Measurements from ENCODE around the gene CSTPP1.
A peak's percentile ranks its signal among the peaks of the same experiment; 100 is the strongest.

Gene CSTPP1

DNA sequence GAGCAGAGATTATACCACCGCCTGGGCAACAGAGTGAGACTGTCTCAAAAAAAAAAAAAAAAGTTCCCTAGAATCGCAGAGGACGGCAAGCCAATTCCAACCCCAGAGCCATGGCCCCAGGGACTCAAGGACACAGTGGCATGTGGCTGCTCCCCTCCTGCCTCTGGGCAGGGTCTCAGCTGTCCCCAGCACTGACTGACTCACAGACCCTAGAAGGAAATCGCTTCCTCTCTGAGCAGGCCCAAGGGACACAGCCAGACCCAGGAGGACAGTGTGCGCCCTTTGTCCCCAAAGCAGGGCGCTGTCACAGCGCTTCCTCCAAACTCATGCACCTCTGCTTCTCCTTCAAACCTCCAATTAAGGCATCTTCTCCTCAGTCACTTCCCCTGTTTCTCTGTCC lies 247.4 kb downstream of the CSTPP1 start:
- no peak overlapping the region for H3K4me3 ChIP-seq (ENCODE audit: low read length)
- TF ChIP-seq, protein P1, sequence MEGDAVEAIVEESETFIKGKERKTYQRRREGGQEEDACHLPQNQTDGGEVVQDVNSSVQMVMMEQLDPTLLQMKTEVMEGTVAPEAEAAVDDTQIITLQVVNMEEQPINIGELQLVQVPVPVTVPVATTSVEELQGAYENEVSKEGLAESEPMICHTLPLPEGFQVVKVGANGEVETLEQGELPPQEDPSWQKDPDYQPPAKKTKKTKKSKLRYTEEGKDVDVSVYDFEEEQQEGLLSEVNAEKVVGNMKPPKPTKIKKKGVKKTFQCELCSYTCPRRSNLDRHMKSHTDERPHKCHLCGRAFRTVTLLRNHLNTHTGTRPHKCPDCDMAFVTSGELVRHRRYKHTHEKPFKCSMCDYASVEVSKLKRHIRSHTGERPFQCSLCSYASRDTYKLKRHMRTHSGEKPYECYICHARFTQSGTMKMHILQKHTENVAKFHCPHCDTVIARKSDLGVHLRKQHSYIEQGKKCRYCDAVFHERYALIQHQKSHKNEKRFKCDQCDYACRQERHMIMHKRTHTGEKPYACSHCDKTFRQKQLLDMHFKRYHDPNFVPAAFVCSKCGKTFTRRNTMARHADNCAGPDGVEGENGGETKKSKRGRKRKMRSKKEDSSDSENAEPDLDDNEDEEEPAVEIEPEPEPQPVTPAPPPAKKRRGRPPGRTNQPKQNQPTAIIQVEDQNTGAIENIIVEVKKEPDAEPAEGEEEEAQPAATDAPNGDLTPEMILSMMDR (conservative IDR thresholded peaks at IDR 0.05; ENCODE audit: low read depth, low read length), result no peak
- DNase-seq (ENCODE audit: low read depth), result no peak

DNA sequence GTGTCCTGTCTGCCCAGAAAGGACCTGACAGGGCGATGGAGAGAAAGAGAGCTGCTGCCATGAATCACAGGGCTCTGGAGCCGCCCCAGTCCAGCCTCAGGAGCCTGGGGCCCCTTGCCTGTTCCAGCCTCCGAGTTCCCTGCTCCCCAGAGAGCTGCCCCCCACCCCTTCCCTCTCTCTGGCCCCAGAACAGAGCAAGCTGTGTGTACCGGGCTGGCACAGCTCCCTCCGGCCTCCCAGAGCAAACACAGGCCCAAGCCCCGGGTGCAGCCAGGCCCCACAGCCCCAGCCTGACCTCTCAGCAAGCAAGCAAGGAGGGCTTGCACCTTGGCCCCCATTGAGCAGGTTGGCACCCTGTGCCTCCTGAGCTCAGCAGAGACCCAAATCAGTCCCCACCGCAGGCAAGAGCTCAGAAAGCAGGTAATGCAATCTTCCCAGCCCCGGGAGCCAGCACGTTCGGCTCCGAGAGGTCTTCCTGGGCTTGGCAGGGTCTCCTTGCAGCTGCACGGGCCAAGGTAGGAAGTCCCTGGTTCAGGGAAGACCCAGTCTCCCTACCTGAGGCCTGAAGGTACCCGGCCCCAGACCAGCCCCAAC lies 248.2 kb downstream of the CSTPP1 start:
- peak overlapping the region; percentile 51 for H3K4me3 ChIP-seq (ENCODE audit: low read length)
- TF ChIP-seq, protein P1 (conservative IDR thresholded peaks at IDR 0.05; ENCODE audit: low read depth, low read length), result no peak
- no peak for DNase-seq (ENCODE audit: low read depth)

DNA sequence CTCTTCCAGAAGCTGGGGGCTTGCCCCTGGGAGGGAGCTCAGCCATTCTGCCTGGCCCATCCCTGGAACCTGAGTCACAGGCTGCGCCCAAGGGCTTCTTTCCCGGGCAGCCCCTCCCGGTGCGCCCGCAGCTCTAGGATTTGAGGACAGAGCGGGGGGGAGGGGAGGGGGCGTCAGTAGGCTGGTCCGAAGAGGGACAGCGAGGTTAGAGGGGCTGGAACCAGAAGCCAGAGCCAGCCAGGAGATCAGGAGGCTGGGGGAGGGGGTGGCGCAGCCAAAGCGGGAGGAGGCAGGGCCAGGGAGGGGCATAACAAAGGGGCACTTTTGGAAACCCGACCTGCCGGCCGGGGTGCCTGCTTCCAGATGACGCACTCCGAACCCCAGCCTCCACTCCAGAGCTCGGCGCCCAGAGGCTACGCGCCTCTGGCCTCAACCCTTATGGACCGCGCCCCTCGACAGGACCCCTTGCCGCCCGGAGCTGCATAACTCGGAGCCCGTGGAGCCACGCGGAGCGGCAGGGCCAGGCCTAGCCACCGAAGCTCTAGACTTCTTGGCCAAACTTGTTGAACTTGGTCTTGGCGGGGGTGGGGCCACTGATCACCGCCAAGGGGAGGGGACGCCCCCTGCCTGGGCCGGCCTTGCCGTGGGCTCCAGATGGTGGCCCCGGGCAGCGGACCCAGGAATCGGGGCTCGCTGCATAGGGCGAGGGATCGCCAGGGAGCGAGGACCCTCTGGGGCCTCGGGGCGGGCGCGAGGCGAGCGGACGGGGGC lies 248.9 kb downstream of the CSTPP1 start:
- DNase-seq (ENCODE audit: low read depth), result no peak
- peak overlapping the region; percentile 51 for H3K4me3 ChIP-seq (ENCODE audit: low read length)

DNA sequence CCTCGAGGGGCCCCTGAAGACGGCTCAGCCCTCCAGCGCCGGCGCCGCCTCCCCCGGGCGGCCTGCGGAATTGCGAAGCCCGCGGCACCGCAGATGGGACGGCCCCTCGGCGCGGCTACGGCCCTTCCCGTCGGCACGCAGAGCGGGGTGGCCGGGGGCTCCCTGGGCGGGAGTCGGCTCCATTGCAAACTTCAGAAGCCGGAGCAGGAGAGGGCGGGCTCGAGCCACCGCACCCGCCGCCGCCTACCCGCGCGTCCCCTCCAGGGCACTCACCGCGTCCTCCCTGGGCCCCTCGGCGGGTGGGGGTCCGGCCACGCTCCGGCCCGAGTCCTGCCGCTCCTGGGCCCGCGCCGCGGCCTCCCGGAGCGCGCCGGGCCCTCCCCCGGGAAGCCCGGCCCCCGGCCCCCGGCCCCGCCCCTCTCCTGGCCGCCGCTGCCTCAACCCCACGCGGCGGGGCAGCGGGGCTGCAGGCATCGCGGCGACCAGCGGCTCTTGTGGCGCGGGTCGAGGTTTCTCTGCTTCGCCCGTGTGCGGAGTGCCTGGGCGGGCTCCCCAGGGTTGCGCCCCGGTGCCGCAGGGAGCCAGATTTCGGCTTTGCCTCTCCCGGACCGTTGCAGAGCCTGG lies 249.6 kb downstream of the CSTPP1 start, which contains the start of gene PACSIN3:
TSS of gene PACSIN3 (minus strand) at position 359 of the 624 bp plus-strand sequence. CDS start 3,707 bp downstream, outside the sequence.
- TF ChIP-seq, protein P1 (conservative IDR thresholded peaks at IDR 0.05; ENCODE audit: low read depth, low read length), result no peak
- DNase-seq (ENCODE audit: low read depth), result no peak
- H3K4me3 ChIP-seq (ENCODE audit: low read length), result peak within 1 kb of the TSS; percentile 51

More for the DNA sequence above, 248.9 kb downstream of the CSTPP1 start:
- TF ChIP-seq, protein P1 (conservative IDR thresholded peaks at IDR 0.05; ENCODE audit: low read depth, low read length), result no peak

DNA sequence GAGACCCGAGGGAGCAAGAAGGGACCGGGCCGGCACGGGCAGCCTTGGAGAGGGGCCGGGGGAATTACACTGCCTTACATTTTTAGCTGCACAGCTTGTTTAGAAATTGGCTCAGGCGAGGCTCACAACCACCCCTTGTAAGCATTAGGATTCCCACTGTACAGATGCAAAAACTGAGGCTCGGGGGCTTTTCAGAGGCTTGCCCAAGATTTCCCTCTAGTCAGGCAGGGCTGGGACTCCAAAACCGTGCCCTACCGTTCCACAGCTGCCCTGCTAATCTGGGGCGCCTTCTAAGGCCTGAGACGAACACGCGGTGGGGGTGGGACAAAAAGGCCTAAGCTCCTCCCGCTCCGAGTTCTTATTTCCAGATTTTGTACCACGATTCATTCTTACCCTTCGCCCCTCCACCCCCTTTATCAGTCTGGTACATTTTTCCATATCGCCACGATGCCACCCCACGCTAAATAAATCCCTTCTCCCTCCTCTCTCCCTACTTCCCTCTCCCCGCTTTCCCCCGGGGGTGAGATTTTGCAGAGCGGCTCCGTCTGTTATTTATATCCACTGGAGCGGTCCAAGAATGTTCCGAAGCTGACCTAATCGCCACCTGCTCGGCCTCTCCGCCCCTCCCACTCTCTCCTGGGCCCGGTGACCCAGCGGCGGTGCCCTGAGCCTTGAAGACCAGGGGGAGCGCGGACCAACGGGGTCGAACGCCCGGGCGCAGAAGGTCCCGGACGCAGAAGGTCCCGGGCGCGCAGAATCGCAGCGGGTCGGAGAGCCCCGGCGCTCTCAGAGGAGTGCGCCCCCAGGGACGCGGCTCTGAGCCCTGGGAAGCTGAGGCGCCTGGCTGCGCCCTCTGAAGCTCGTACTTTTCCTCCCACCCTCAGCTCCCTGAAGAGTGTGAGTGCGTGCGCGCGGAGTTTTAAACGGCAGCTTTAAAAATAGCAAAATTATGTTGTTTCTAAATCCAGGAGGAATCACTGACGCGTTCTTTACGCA lies 250.4 kb downstream of the CSTPP1 start:
- no peak for DNase-seq (ENCODE audit: low read depth)
- H3K4me3 ChIP-seq (ENCODE audit: low read length), result peak overlapping the region; percentile 50
- TF ChIP-seq, protein P1 (conservative IDR thresholded peaks at IDR 0.05; ENCODE audit: low read depth, low read length), result no peak

DNA sequence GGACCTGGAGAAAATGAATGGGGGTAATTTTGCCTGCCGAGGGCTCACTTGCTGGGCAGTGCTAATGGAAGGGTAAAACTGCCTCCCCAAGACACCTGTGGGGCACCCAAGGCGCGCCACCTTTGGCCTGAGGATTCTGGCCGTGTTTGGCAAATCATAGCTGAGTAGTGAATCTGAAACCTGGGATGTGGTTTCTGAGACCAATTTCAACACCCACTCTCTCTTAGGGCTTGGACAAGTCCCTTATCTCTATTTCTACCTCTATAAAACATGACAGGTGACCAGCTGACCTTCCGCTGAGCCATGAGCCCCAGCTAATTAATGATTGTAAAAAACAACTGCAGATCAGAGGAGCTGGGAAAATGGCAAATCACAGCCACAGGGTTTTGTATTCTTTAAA lies 251.2 kb downstream of the CSTPP1 start:
- H3K4me3 ChIP-seq (ENCODE audit: low read length), result peak overlapping the region; percentile 50
- TF ChIP-seq, protein P1 (conservative IDR thresholded peaks at IDR 0.05; ENCODE audit: low read depth, low read length), result no peak
- DNase-seq (ENCODE audit: low read depth), result no peak
